Activated CD8-positive, alpha-beta memory T cell treated with anti-CD3 and anti-CD28 coated beads for 36 hours (primary cell): ENCODE results near the gene DIPK1B. TPM values are rescaled to one million over a fixed set of nuclear protein-coding genes. Genes with fewer than 3 reads are reported as not detected.

Experiments used
- total RNA-seq, 2 experiments: library from RNA; stranded (reverse); gene quantifications; one replicate each; pipeline ENCODE4 v1.2.3, GENCODE V29; 2021

Gene DIPK1B
- total RNA-seq, 2 experiments from 2014 or later, result not detected

Other genes with a start within 250 kb of the DIPK1B start
- 10 to 100 TPM; 78.7 to 80.9 TPM for gene SEC16A, start 229.5 kb upstream of the DIPK1B start, total RNA-seq
- 10 to 100 TPM; 69.5 to 71.4 TPM for gene NOTCH1, start 166.5 kb upstream of the DIPK1B start, total RNA-seq
- gene EGFL7, start 49.7 kb upstream of the DIPK1B start, total RNA-seq, result under 1 TPM; 0.69 to 0.70 TPM
- 10 to 100 TPM; 16.2 to 18.5 TPM for gene AGPAT2, start 25.1 kb upstream of the DIPK1B start, total RNA-seq
- 1 to 10 TPM; 1.1 to 1.6 TPM for gene LCN10, start 30.4 kb downstream of the DIPK1B start, total RNA-seq
- not detected for gene LCN6, start 36.0 kb downstream of the DIPK1B start, total RNA-seq
- not detected for gene LCN8, start 45.7 kb downstream of the DIPK1B start, total RNA-seq
- not detected for gene LCN15, start 51.9 kb downstream of the DIPK1B start, total RNA-seq
- 10 to 100 TPM; 48.4 to 53.3 TPM for gene TMEM141, start 78.8 kb downstream of the DIPK1B start, total RNA-seq
- gene CCDC183, start 83.8 kb downstream of the DIPK1B start, total RNA-seq, result under 1 TPM in 1 of 2 experiments, not detected in 1; 0.46 TPM
- gene RABL6, start 95.4 kb downstream of the DIPK1B start, total RNA-seq, result 100 to 1,000 TPM; 101 to 106 TPM
- 1 to 10 TPM; 3.8 to 3.9 TPM for gene AJM1, start 129.9 kb downstream of the DIPK1B start, total RNA-seq
- gene PHPT1, start 136.8 kb downstream of the DIPK1B start, total RNA-seq, result 100 to 1,000 TPM; 104 to 105 TPM
- gene MAMDC4, start 139.8 kb downstream of the DIPK1B start, total RNA-seq, result 10 to 100 TPM; 14.1 to 15.3 TPM
- 100 to 1,000 TPM; 320 to 322 TPM for gene EDF1, start 153.7 kb downstream of the DIPK1B start, total RNA-seq
- gene TRAF2, start 173.9 kb downstream of the DIPK1B start, total RNA-seq, result 10 to 100 TPM; 48.1 to 55.0 TPM
- gene FBXW5, start 232.2 kb downstream of the DIPK1B start, total RNA-seq, result 10 to 100 TPM; 81.2 to 82.1 TPM
- gene C8G, start 232.7 kb downstream of the DIPK1B start, total RNA-seq, result under 1 TPM in 1 of 2 experiments, not detected in 1; 0.69 TPM
- gene LCN12, start 239.7 kb downstream of the DIPK1B start, total RNA-seq, result under 1 TPM; 0.73 to 0.89 TPM